Astrocyte (in vitro differentiated cells and primary cell): ENCODE results near the gene ARID4A.

Experiments
- EZH2 ChIP-seq: IDR thresholded peaks from 2 replicates; pipeline ENCODE4 v1.6.1; 2012; ENCODE audit warnings: mild to moderate bottlenecking, low read length, inconsistent platforms; ENCODE audit not compliant: insufficient read depth
- TF ChIP-seq, protein P1 (sequence below): IDR thresholded peaks from 2 replicates; pipeline ENCODE4 v1.5.1; 2011; ENCODE audit warnings: low read depth, mild to moderate bottlenecking, inconsistent platforms, low read length, moderate library complexity; ENCODE audit not compliant: insufficient read depth

DNA sequence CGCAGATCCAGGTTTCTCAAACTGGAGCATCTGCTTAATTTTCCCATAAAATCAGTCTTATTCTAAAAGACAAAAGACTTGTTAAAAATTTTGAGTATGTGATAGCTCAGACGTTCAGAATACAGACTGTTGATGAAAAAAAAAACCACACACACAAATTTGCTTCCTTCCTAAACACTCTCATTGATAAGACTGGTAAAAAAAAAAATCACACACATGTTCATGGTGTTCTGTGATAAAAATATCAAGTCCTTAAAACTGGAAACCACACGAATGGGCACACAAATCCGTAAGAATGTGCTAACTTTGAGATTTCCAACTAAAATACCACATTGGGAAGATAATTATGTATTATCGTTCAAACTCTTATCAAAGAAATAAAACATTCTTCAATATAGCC lies 6.7 kb upstream of the ARID4A start:
- TF ChIP-seq, protein P1, sequence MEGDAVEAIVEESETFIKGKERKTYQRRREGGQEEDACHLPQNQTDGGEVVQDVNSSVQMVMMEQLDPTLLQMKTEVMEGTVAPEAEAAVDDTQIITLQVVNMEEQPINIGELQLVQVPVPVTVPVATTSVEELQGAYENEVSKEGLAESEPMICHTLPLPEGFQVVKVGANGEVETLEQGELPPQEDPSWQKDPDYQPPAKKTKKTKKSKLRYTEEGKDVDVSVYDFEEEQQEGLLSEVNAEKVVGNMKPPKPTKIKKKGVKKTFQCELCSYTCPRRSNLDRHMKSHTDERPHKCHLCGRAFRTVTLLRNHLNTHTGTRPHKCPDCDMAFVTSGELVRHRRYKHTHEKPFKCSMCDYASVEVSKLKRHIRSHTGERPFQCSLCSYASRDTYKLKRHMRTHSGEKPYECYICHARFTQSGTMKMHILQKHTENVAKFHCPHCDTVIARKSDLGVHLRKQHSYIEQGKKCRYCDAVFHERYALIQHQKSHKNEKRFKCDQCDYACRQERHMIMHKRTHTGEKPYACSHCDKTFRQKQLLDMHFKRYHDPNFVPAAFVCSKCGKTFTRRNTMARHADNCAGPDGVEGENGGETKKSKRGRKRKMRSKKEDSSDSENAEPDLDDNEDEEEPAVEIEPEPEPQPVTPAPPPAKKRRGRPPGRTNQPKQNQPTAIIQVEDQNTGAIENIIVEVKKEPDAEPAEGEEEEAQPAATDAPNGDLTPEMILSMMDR = no peak
- TF ChIP-seq EZH2 = no peak
